ENCODE data around the gene PCDH8. TPM values are rescaled to one million over a fixed set of nuclear protein-coding genes. Genes with fewer than 3 reads are reported as not detected.

PCDH8 gene
- total and polyA plus RNA-seq, 2 of the 4 experiments (the other 2 are of a cell fraction): not detected

GRCh38 chr13:52793515-52794061 is 54.9 kb downstream of the PCDH8 start:
- H3K9me3 ChIP-seq (ENCODE audit: control insufficient read depth, insufficient read depth, low read length): no peaks in the 10 kb centered on the region
- ChIA-PET CTCF (no interaction called here), POLR2A (ENCODE audit: unreplicated experiment) (no interaction called here)
- H3K27ac ChIP-seq (ENCODE audit: insufficient read depth, low read length): no peak overlapping the region
- H4K20me1 ChIP-seq (ENCODE audit: insufficient read depth, low read length): no peaks in the 10 kb centered on the region
- no peak overlapping the region for H2BK15ac ChIP-seq (ENCODE audit: low read depth, low read length)
- no peak overlapping the region for H3K4ac ChIP-seq (ENCODE audit: low read depth, low read length)
- H3K18ac ChIP-seq (ENCODE audit: low read depth, low read length): no peak overlapping the region
- H3K9ac ChIP-seq (ENCODE audit: low read depth, low read length): no peak overlapping the region
- no peak overlapping the region for H2BK120ac ChIP-seq (ENCODE audit: low read depth, low read length)
- no peak overlapping the region for H4K5ac ChIP-seq (ENCODE audit: low read depth, low read length)
- no peak overlapping the region for H4K8ac ChIP-seq (ENCODE audit: low read depth in 2 of 2, low read length in 2 of 2)
- H3K14ac ChIP-seq (replicated peaks; ENCODE audit: low read depth, low read length): no peak overlapping the region
- intact Hi-C loops (cut with micrococcal nuclease): no loop called here
- H3K23ac ChIP-seq (ENCODE audit: low read depth, low read length): no peak overlapping the region
- no peaks in the 10 kb centered on the region for H3K36me3 ChIP-seq (ENCODE audit: control insufficient read depth, insufficient read depth, low read length)
- in situ Hi-C loops (cut with MboI; ENCODE audit: low sequenced_read_pairs): no loop called here
- dilution Hi-C loops (cut with HindIII; ENCODE audit: low sequenced_read_pairs, unreplicated experiment): no loop called here
- ATAC-seq (ENCODE audit: low read depth): no peak
- no peak overlapping the region for H2AK9ac ChIP-seq (replicated peaks; ENCODE audit: low read depth, low read length, poor library complexity)
- H3K4me3 ChIP-seq (ENCODE audit: insufficient read depth, low read depth, low read length): no peak overlapping the region
- no peaks in the 10 kb centered on the region for H3K9me1 ChIP-seq (ENCODE audit: insufficient read depth, low read length)
- H3K4me1 ChIP-seq (ENCODE audit: control insufficient read depth, insufficient read depth, low read length): no peaks in the 10 kb centered on the region
- no peak overlapping the region for H2AK5ac ChIP-seq (ENCODE audit: low read depth, low read length)
- TF ChIP-seq CHD1 (IDR thresholded peaks at IDR 0.05; ENCODE audit: low read depth, low read length) (no peak), ELK1 (IDR thresholded peaks at IDR 0.05; ENCODE audit: borderline replicate concordance, low read depth, low read length) (no peak), BHLHE40 (IDR thresholded peaks at IDR 0.05; ENCODE audit: low read depth, low read length) (no peak), CEBPB (IDR thresholded peaks at IDR 0.05; ENCODE audit: low read depth, low read length) (no peak), MAFK (IDR thresholded peaks at IDR 0.05; ENCODE audit: low read depth, low read length) (no peak), RAD21 (IDR thresholded peaks at IDR 0.05; ENCODE audit: low read length) (no peak), RFX5 (IDR thresholded peaks at IDR 0.05; ENCODE audit: low read depth, low read length) (no peak), POLR2A (IDR thresholded peaks at IDR 0.05; ENCODE audit: low read depth, low read length) (no peak)
- no peak overlapping the region for H2BK20ac ChIP-seq (ENCODE audit: low read depth, low read length)
- no TSS peak for BruUV-seq (replicated peaks)
- H3K79me1 ChIP-seq (ENCODE audit: low read depth in 1 of 2, low read length in 2 of 2): no peaks in the 10 kb centered on the region
- H4K91ac ChIP-seq (ENCODE audit: insufficient read depth, low read depth, low read length): no peak overlapping the region
- H3K56ac ChIP-seq (ENCODE audit: extremely low read depth, insufficient read depth, low read length): no peak overlapping the region
- no peak overlapping the region for H2AFZ ChIP-seq (replicated peaks; ENCODE audit: low read length, poor library complexity)
- no peak overlapping the region for H3K4me2 ChIP-seq (ENCODE audit: low read depth, low read length)
- 8% methylated on average over 1 of the region's 7 CpGs; no CpG with 5 or more reads in 1 of the 2 experiments for WGBS, 2 experiments (ENCODE audit: extremely low coverage in 2 of 2, insufficient read length in 1 of 2)
- DNase-seq: no peak
- H3K27me3 ChIP-seq (ENCODE audit: control insufficient read depth, insufficient read depth, low read length): no peaks in the 10 kb centered on the region
- H2BK5ac ChIP-seq (ENCODE audit: low read depth, low read length, poor library complexity, severe bottlenecking): no peak overlapping the region

Small RNA genes lying within 50 kb of the gene (microRNA-seq; reads per million reads assigned to microRNA genes)
- gene MIR759 (ENCODE audit: insufficient read depth in 1 of 2, insufficient read length in 1 of 2, unreplicated experiment in 1 of 2): 0 reads per million in 2 experiments

Small RNA genes lying within 50 kb of the gene (small RNA-seq; reads per million reads assigned to genes)
- 0 reads per million in 5 experiments for gene MIR759

Other genes starting within 250 kb of the PCDH8 start
- gene HNRNPA1L2, start 206.2 kb downstream of the PCDH8 start, total RNA-seq (2012; rRNA removed): 3.4 and 3.9 TPM in 2 replicates
- 9.1 and 9.3 TPM in 2 replicates for gene HNRNPA1L2, start 206.2 kb downstream of the PCDH8 start, polyA plus RNA-seq (2012; rRNA removed)
- gene SUGT1, start 195.8 kb downstream of the PCDH8 start, total RNA-seq (2012; rRNA removed): 21.5 and 41.4 TPM in 2 replicates
- 24.6 and 25.6 TPM in 2 replicates for gene SUGT1, start 195.8 kb downstream of the PCDH8 start, polyA plus RNA-seq (2012; rRNA removed)
- gene CNMD, start 108.8 kb downstream of the PCDH8 start, total RNA-seq (2012; rRNA removed): not detected in 2 replicates
- not detected in 2 replicates for gene CNMD, start 108.8 kb downstream of the PCDH8 start, polyA plus RNA-seq (2012; rRNA removed)
- not detected in 2 replicates for gene OLFM4, start 180.2 kb upstream of the PCDH8 start, total RNA-seq (2012; rRNA removed)
- not detected in 2 replicates for gene OLFM4, start 180.2 kb upstream of the PCDH8 start, polyA plus RNA-seq (2012; rRNA removed)